Ovary (tissue), 9 donors: Measurements from ENCODE around the gene KBTBD4. TPM values are rescaled to one million over a fixed set of nuclear protein-coding genes. Genes with fewer than 3 reads are reported as not detected.

Source experiments
- DNase-seq, 5 donors: peaks; one replicate each; pipeline ENCODE4 v3.0.0-alpha.2; 2019 to 2020
- H3K27ac ChIP-seq, 2 donors: fragments of 200-600 bp; one replicate each; pipeline versions ENCODE4 v1.5.1 to v1.8.0; 2019 to 2022
- H3K27me3 ChIP-seq: fragments of 200-600 bp; one replicate; pipeline ENCODE4 v1.8.0; 2022
- H3K36me3 ChIP-seq: fragments of 200-600 bp; sonication (generic); one replicate; pipeline ENCODE4 v1.5.1; 2019
- H3K4me1 ChIP-seq: one replicate; pipeline ENCODE4 v1.8.1; 2013; ENCODE audit warnings: mild to moderate bottlenecking, moderate library complexity; ENCODE audit not compliant: insufficient read depth
- H3K4me3 ChIP-seq: fragments of 200-600 bp; sonication (generic); one replicate; pipeline ENCODE4 v1.5.1; 2017
- H3K9me3 ChIP-seq, 2 donors: fragments of 200-600 bp in 1 of 2; sonication (generic) in 1 of 2; one replicate each; pipeline versions ENCODE4 v1.5.1 to v1.8.1; 2013 to 2019; ENCODE audit warnings: mild to moderate bottlenecking in 1 of 2, moderate library complexity in 1 of 2
- CTCF ChIP-seq, 3 donors: fragments of 450-650 bp in 2 of 3; fragments of 200-600 bp in 1 of 3; IDR thresholded peaks; one replicate each; pipeline versions ENCODE4 v1.5.1 to v1.8.0; 2016 to 2022; ENCODE audit warnings: antibody characterized with exemption in 3 of 3, mild to moderate bottlenecking in 1 of 3
- EP300 ChIP-seq: sonication (generic); formaldehyde crosslinking; IDR thresholded peaks from one replicate; pipeline ENCODE4 v1.6.1; 2017; ENCODE audit warnings: antibody characterized with exemption
- POLR2A ChIP-seq: fragments of 450-650 bp; IDR thresholded peaks from one replicate; pipeline ENCODE4 v1.6.1; 2017; ENCODE audit warnings: antibody characterized with exemption, mild to moderate bottlenecking, moderate library complexity
- WGBS, 3 donors: extraction: QIAGEN DNeasy Blood & Tissue Kit in 1 of 3; methylation state at CpG; one replicate each; pipeline versions ENCODE4 v1.1.5 to v1.1.7; 2013 to 2017; 5-methylcytosine and 5-hydroxymethylcytosine counted together
- intact Hi-C, 4 donors: fragments of 100-400 bp; cut with DNase I; formaldehyde crosslinking; loops; one replicate each; pipeline versions ENCODE4 v1.11.0 to v1.15.1; 2022 to 2023
- polyA plus RNA-seq, 2 donors: library from polyadenylated mRNA; stranded (reverse); fragments of 200-250 nt in 1 of 2; fragments of 350-450 nt in 1 of 2; fragmentation: Illumina TruSeq in 1 of 2; extraction: RNeasy Lipid Tissue Mini Kit (QIAGEN cat#74804) in 1 of 2; gene quantifications; one replicate each; pipeline ENCODE4 v1.2.3, GENCODE V29; 2013 to 2014
- total RNA-seq, 7 donors: library from RNA; depleted of rRNA in 2 of 7; stranded (reverse); fragments of >200 nt in 2 of 7; fragmentation: NEBNext Ultra II Directional in 3 of 7; extraction: Animal tissue kit (Norgen Biotek cat#: 25700) in 3 of 7; gene quantifications; one replicate each; pipeline versions ENCODE4 v1.1.0 to v1.2.4, GENCODE V29; 2016 to 2023
- donor health status: DM: no; HTN: no; CAD: no; lungs with moderate emphysema.
- donor health status: DM: no; HTN: no; CAD: no.
- donor health status: Bipolar disorder and iron deficiency.
- donor health status: DM: yes; HTN: yes; CAD: no.
- donor health status: DM: no; HTN: no; CAD: no.
- donor health status: DM: yes; HTN: yes; CAD: no.

Gene KBTBD4
- total and polyA plus RNA-seq, 9 donors, result 14.4 to 23.5 (median 18.3) TPM

- H3K36me3 ChIP-seq, result no peaks in the 10 kb centered on the region
- H3K27ac ChIP-seq, result no peak overlapping the region
- no peaks in the 10 kb centered on the region for H3K27me3 ChIP-seq
- H3K4me3 ChIP-seq, result no peak overlapping the region
- no peak for TF ChIP-seq CTCF (IDR thresholded peaks at IDR 0.05)
- peak in 1 of 5 donors; percentile 36 for DNase-seq
- intact Hi-C loops, result no loop called here
- 34 to 42% (median 36%) methylated on average over 8 of the region's 8 CpGs for WGBS, 3 donors
- no peaks in the 10 kb centered on the region for H3K9me3 ChIP-seq
- H3K4me1 ChIP-seq, result peaks cover 1% of the 10 kb centered on the region
Observed at GRCh38 chr11:47572715-47573255, 6.0 kb downstream of the KBTBD4 start.

- Histone ChIP-seq H3K36me3 (no peaks in the 10 kb centered on the region), H3K4me3 (no peak overlapping the region), H3K27ac (no peak overlapping the region), H3K27me3 (no peaks in the 10 kb centered on the region), H3K9me3 (no peaks in the 10 kb centered on the region), H3K4me1 (no peaks in the 10 kb centered on the region)
- TF ChIP-seq EP300 (no peak), POLR2A (no peak), CTCF (IDR thresholded peaks at IDR 0.05) (no peak)
- DNase-seq, result no peak
- intact Hi-C loops, result no loop called here
- 67 to 77% (median 72%) methylated on average over 1 of the region's 1 CpG for WGBS, 3 donors
Observed at GRCh38 chr11:47571895-47572294, 6.9 kb downstream of the KBTBD4 start.

- H3K27ac ChIP-seq, result no peak overlapping the region
- TF ChIP-seq EP300 (no peak), POLR2A (no peak), CTCF (IDR thresholded peaks at IDR 0.05) (no peak)
- H3K4me3 ChIP-seq, result no peak overlapping the region
- H3K36me3 ChIP-seq, result no peaks in the 10 kb centered on the region
- H3K9me3 ChIP-seq, result no peaks in the 10 kb centered on the region
- no peak for DNase-seq
- 71 to 73% (median 73%) methylated on average over 4 of the region's 4 CpGs for WGBS, 3 donors
- H3K27me3 ChIP-seq, result no peaks in the 10 kb centered on the region
- no peaks in the 10 kb centered on the region for H3K4me1 ChIP-seq
- intact Hi-C loops, result no loop called here
Observed at GRCh38 chr11:47571357-47571729, 7.4 kb downstream of the KBTBD4 start.

- intact Hi-C loops, result no loop called here
- peaks cover 4% of the 10 kb centered on the region for H3K4me1 ChIP-seq
- H3K27ac ChIP-seq, result no peak overlapping the region
- H3K36me3 ChIP-seq, result no peaks in the 10 kb centered on the region
- no peak for DNase-seq
- 78 to 84% (median 79%) methylated on average over 3 of the region's 3 CpGs for WGBS, 3 donors
- no peaks in the 10 kb centered on the region for H3K27me3 ChIP-seq
- H3K9me3 ChIP-seq, result no peaks in the 10 kb centered on the region
- TF ChIP-seq CTCF (IDR thresholded peaks at IDR 0.05) (no peak), EP300 (no peak)
- H3K4me3 ChIP-seq, result no peak overlapping the region
Observed at GRCh38 chr11:47570651-47571356, 8.0 kb downstream of the KBTBD4 start.
